Tongue (tissue), 1 donor: ENCODE data around the gene C10orf71. TPM values are rescaled to one million over a fixed set of nuclear protein-coding genes. Genes with fewer than 3 reads are reported as not detected.

Experiments
- total RNA-seq: library from RNA; depleted of rRNA; stranded (reverse); fragments of >200 nt; gene quantifications from one replicate; pipeline ENCODE4 v1.2.3, GENCODE V29; 2014

The C10orf71 gene
- total RNA-seq, 1 donor from 2014 or later: 23.3 TPM

Other genes with a start within 250 kb of the C10orf71 start
- gene VSTM4, start 183.6 kb upstream of the C10orf71 start, total RNA-seq: 56.1 TPM
- gene FAM170B, start 165.1 kb upstream of the C10orf71 start, total RNA-seq: not detected
- gene TMEM273, start 110.8 kb upstream of the C10orf71 start, total RNA-seq: 8.7 TPM
- not detected for gene DRGX, start 96.9 kb downstream of the C10orf71 start, total RNA-seq
- 17.8 TPM for gene ERCC6, start 240.0 kb downstream of the C10orf71 start, total RNA-seq